ENCODE data around the gene TAF4.
"Not testable (repeated sequence)": the region's sequence is repeated elsewhere in the genome, so short reads cannot be mapped to it uniquely, and the experiment has no call there.

Gene TAF4

GRCh38 chr20:61983965-61984364, 81.7 kb downstream of the TAF4 start:
- Histone ChIP-seq H3K9me2 (replicated peaks; ENCODE audit: insufficient read depth, low read length) (no peaks in the 10 kb centered on the region), H3K27me3 (replicated peaks; ENCODE audit: insufficient read depth, low read length) (no peaks in the 10 kb centered on the region), H3K9me3 (replicated peaks; ENCODE audit: insufficient read depth, low read length) (no peaks in the 10 kb centered on the region), H3F3A (ENCODE audit: insufficient read depth, low read length) (no peaks in the 10 kb centered on the region), H3K4me1 (ENCODE audit: low read length) (no peaks in the 10 kb centered on the region), H3K27ac (ENCODE audit: low read length) (no peak overlapping the region), H3K36me3 (replicated peaks; ENCODE audit: insufficient read depth, low read length) (no peaks in the 10 kb centered on the region; the same call in 1 of the 2 replicates), H3K4me3 (ENCODE audit: low read length) (no peak overlapping the region), H2AFZ (ENCODE audit: low read length) (no peak overlapping the region), H3K79me2 (ENCODE audit: low read length) (no peaks in the 10 kb centered on the region; the same call in 1 of the 2 replicates), H4K20me1 (ENCODE audit: insufficient read depth, low read length) (no peaks in the 10 kb centered on the region), H3K9ac (ENCODE audit: low read length) (no peak overlapping the region), H3K4me2 (ENCODE audit: low read depth, low read length) (no peak overlapping the region)
- DNase-seq: no peak
- TF ChIP-seq CTCF (IDR thresholded peaks at IDR 0.05; ENCODE audit: low read length) (no peak), EZH2phosphoT487 (IDR thresholded peaks at IDR 0.05; ENCODE audit: low read length) (no peak), EZH2 (optimal IDR thresholded peaks at IDR 0.05; ENCODE audit: low read depth, low read length) (no peak)

GRCh38 chr20:61982951-61983315, 82.7 kb downstream of the TAF4 start:
- no peak overlapping the region for H3K4me2 ChIP-seq (ENCODE audit: low read depth, low read length)
- H3K9me3 ChIP-seq (replicated peaks; ENCODE audit: insufficient read depth, low read length): no peaks in the 10 kb centered on the region
- H3K79me2 ChIP-seq (ENCODE audit: low read length): no peaks in the 10 kb centered on the region; the same call in 1 of the 2 replicates
- H4K20me1 ChIP-seq (ENCODE audit: insufficient read depth, low read length): no peaks in the 10 kb centered on the region
- H3K9me2 ChIP-seq (replicated peaks; ENCODE audit: insufficient read depth, low read length): no peaks in the 10 kb centered on the region
- H3K4me3 ChIP-seq (ENCODE audit: low read length): no peak overlapping the region
- no peaks in the 10 kb centered on the region for H3K4me1 ChIP-seq (ENCODE audit: low read length)
- H3K36me3 ChIP-seq (replicated peaks; ENCODE audit: insufficient read depth, low read length): no peaks in the 10 kb centered on the region; the same call in 1 of the 2 replicates
- no peak for DNase-seq
- TF ChIP-seq EZH2 (optimal IDR thresholded peaks at IDR 0.05; ENCODE audit: low read depth, low read length) (no peak), EZH2phosphoT487 (IDR thresholded peaks at IDR 0.05; ENCODE audit: low read length) (no peak), CTCF (IDR thresholded peaks at IDR 0.05; ENCODE audit: low read length) (no peak)
- no peak overlapping the region for H3K27ac ChIP-seq (ENCODE audit: low read length)
- no peak overlapping the region for H3K9ac ChIP-seq (ENCODE audit: low read length)
- no peaks in the 10 kb centered on the region for H3K27me3 ChIP-seq (replicated peaks; ENCODE audit: insufficient read depth, low read length)
- H3F3A ChIP-seq (ENCODE audit: insufficient read depth, low read length): no peaks in the 10 kb centered on the region
- no peak overlapping the region for H2AFZ ChIP-seq (ENCODE audit: low read length)

- H4K20me1 ChIP-seq (ENCODE audit: insufficient read depth, low read length): no peaks in the 10 kb centered on the region
- no peak overlapping the region for H2AFZ ChIP-seq (ENCODE audit: low read length)
- no peak overlapping the region for H3K9ac ChIP-seq (ENCODE audit: low read length)
- no peaks in the 10 kb centered on the region for H3K27me3 ChIP-seq (replicated peaks; ENCODE audit: insufficient read depth, low read length)
- no peaks in the 10 kb centered on the region; the same call in 1 of the 2 replicates for H3K79me2 ChIP-seq (ENCODE audit: low read length)
- no peak overlapping the region for H3K27ac ChIP-seq (ENCODE audit: low read length)
- no peaks in the 10 kb centered on the region; the same call in 1 of the 2 replicates for H3K36me3 ChIP-seq (replicated peaks; ENCODE audit: insufficient read depth, low read length)
- DNase-seq: no peak
- H3K9me2 ChIP-seq (replicated peaks; ENCODE audit: insufficient read depth, low read length): no peaks in the 10 kb centered on the region
- no peaks in the 10 kb centered on the region for H3K9me3 ChIP-seq (replicated peaks; ENCODE audit: insufficient read depth, low read length)
- H3K4me2 ChIP-seq (ENCODE audit: low read depth, low read length): no peak overlapping the region
- H3K4me3 ChIP-seq (ENCODE audit: low read length): no peak overlapping the region
- TF ChIP-seq EZH2phosphoT487 (IDR thresholded peaks at IDR 0.05; ENCODE audit: low read length) (no peak), EZH2 (optimal IDR thresholded peaks at IDR 0.05; ENCODE audit: low read depth, low read length) (no peak), CTCF (IDR thresholded peaks at IDR 0.05; ENCODE audit: low read length) (no peak)
- H3K4me1 ChIP-seq (ENCODE audit: low read length): no peaks in the 10 kb centered on the region
- H3F3A ChIP-seq (ENCODE audit: insufficient read depth, low read length): no peaks in the 10 kb centered on the region
Observed at GRCh38 chr20:61982191-61982950, 83.3 kb downstream of the TAF4 start.

- DNase-seq; H3K27me3 ChIP-seq (replicated peaks; ENCODE audit: insufficient read depth, low read length); H3F3A ChIP-seq (ENCODE audit: insufficient read depth, low read length); H4K20me1 ChIP-seq (ENCODE audit: insufficient read depth, low read length); H2AFZ ChIP-seq (ENCODE audit: low read length); H3K9ac ChIP-seq (ENCODE audit: low read length); H3K79me2 ChIP-seq (ENCODE audit: low read length); H3K4me3 ChIP-seq (ENCODE audit: low read length); H3K9me2 ChIP-seq (replicated peaks; ENCODE audit: insufficient read depth, low read length); H3K4me1 ChIP-seq (ENCODE audit: low read length); H3K9me3 ChIP-seq (replicated peaks; ENCODE audit: insufficient read depth, low read length); H3K4me2 ChIP-seq (ENCODE audit: low read depth, low read length); H3K27ac ChIP-seq (ENCODE audit: low read length); H3K36me3 ChIP-seq (replicated peaks; ENCODE audit: insufficient read depth, low read length): not testable (repeated sequence)
Observed at GRCh38 chr20:61981691-61982090, 84.0 kb downstream of the TAF4 start.
